Ishikawa (cell line): ENCODE results near the gene KLF6.

Experiments used
- CEBPB ChIP-seq: IDR thresholded peaks from 2 replicates; pipeline ENCODE4 v1.6.1; 2012
- CREB1 ChIP-seq: IDR thresholded peaks from 2 replicates; pipeline ENCODE4 v1.6.1; 2012; ENCODE audit warnings: low read depth
- EGR1 ChIP-seq: IDR thresholded peaks from 2 replicates; pipeline ENCODE4 v1.6.1; 2012
- EP300 ChIP-seq: IDR thresholded peaks from 2 replicates; pipeline ENCODE4 v1.6.1; 2012; ENCODE audit warnings: borderline replicate concordance
- FOXM1 ChIP-seq: IDR thresholded peaks from 2 replicates; pipeline ENCODE4 v1.6.1; 2012; ENCODE audit warnings: low read depth, borderline replicate concordance
- MAX ChIP-seq: IDR thresholded peaks from 2 replicates; pipeline ENCODE4 v1.6.1; 2012
- NFIC ChIP-seq: IDR thresholded peaks from 2 replicates; pipeline ENCODE4 v1.6.1; 2012
- RAD21 ChIP-seq: IDR thresholded peaks from 2 replicates; pipeline ENCODE4 v1.6.1; 2012; ENCODE audit warnings: low read depth
- REST ChIP-seq: IDR thresholded peaks from 2 replicates; pipeline ENCODE4 v1.6.1; 2012; ENCODE audit warnings: low read depth, mild to moderate bottlenecking
- TAF1 ChIP-seq: IDR thresholded peaks from 2 replicates; pipeline ENCODE4 v1.6.1; 2012; ENCODE audit warnings: low read depth, mild to moderate bottlenecking
- TCF12 ChIP-seq: IDR thresholded peaks from 2 replicates; pipeline ENCODE4 v1.6.1; 2012; ENCODE audit warnings: low read depth
- TEAD4 ChIP-seq: IDR thresholded peaks from 2 replicates; pipeline ENCODE4 v1.6.1; 2012
- USF1 ChIP-seq: IDR thresholded peaks from 2 replicates; pipeline ENCODE4 v1.6.1; 2012
- YY1 ChIP-seq: IDR thresholded peaks from 2 replicates; pipeline ENCODE4 v1.6.1; 2012; ENCODE audit warnings: low read depth
- ZBTB7A ChIP-seq: IDR thresholded peaks from 2 replicates; pipeline ENCODE4 v1.6.1; 2012; ENCODE audit warnings: low read depth

The KLF6 gene

GRCh38 chr10:3793553-3793952, 8.5 kb upstream of the KLF6 start:
- TF ChIP-seq FOXM1: no peak
- no peak for TF ChIP-seq YY1
- TF ChIP-seq REST: no peak
- no peak for TF ChIP-seq RAD21
- TF ChIP-seq EP300: no peak

DNA sequence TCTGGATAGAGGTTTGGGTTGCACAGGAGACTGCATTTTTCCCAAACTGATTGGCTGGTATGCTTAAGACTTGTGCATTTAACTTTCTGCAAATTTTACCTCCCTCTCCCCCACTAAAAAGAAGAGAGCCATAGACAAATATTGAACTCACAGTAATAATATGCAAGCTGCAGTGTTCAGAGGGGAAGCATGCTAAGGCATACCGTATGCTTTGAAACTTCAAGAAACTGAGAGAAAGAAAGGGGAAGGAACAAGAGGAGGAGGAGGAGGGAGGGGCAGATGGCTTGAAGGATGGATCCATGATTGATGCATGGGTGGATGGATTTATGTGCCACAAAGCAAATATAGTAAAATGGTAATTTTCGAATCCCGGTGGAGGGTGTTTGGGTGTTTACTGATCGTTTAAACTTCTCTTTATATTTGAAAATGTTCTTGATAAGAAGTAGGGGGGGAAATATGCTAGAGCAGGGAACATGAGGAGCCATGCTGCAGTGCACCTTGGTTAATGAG, 7.8 kb upstream of the KLF6 start:
- no peak for TF ChIP-seq TAF1
- TF ChIP-seq NFIC: no peak
- no peak for TF ChIP-seq RAD21
- no peak for TF ChIP-seq EP300
- no peak for TF ChIP-seq TCF12
- no peak for TF ChIP-seq CREB1
- TF ChIP-seq MAX: no peak
- no peak for TF ChIP-seq CEBPB
- TF ChIP-seq FOXM1: no peak
- no peak for TF ChIP-seq TEAD4

DNA sequence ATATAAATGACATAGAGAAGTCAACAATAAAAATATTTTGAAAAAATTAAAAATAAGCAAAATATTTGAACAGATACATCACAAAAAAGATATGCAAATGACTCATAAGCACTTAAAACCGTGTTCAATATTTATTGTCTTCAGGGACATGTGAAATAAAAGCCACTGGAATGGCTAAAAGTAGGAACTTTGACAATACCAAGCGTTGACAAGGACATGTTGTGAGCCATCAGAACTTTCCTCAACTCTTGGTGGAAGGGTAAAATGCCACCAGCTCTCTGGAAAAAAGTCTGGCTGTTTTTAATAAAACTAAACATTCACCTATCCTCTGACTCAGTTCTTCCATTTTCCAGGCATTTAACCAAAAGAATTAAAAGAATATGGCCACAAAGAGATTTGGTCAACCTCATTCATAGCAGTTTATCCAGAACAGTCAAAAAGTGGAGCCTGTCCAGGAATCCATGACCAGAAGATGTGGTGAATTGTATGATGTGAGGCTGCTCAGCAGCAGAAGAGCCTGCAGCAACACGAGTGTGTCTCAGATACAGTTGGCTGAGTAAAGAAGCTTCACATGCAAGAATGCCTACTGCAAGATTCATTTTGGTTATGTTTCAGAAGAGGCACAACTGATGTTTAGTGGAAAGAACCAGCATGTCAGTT, 7.1 kb upstream of the KLF6 start:
- TF ChIP-seq RAD21: no peak

GRCh38 chr10:3790858-3791257, 5.8 kb upstream of the KLF6 start:
- no peak for TF ChIP-seq NFIC
- TF ChIP-seq CREB1: no peak
- no peak for TF ChIP-seq YY1
- no peak for TF ChIP-seq TEAD4
- TF ChIP-seq RAD21: no peak
- no peak for TF ChIP-seq USF1
- no peak for TF ChIP-seq REST

- TF ChIP-seq ZBTB7A (no peak), CEBPB (no peak), EGR1 (no peak), TCF12 (no peak)
Measured at GRCh38 chr10:3790272-3790671, 5.3 kb upstream of the KLF6 start.

- TF ChIP-seq ZBTB7A (no peak), EGR1 (no peak), REST (no peak), YY1 (no peak), TCF12 (no peak), MAX (no peak), NFIC (no peak), CEBPB (no peak), RAD21 (no peak), CREB1 (no peak), USF1 (no peak), FOXM1 (no peak), EP300 (no peak), TAF1 (no peak), TEAD4 (no peak)
Measured at GRCh38 chr10:3789621-3790020, 4.6 kb upstream of the KLF6 start.
